Natural killer cell (primary cell): ENCODE measurements around the gene NPY. TPM values are rescaled to one million over a fixed set of nuclear protein-coding genes. Genes with fewer than 3 reads are reported as not detected.

Source experiments
- ATAC-seq, 3 donors: fragments of 150-1000 bp in 2 of 3; fragments of 200-7000 bp in 1 of 3; cut with Tn5 transposase; 1 replicate in 1 of 3; 2 replicates in 2 of 3; pipeline ENCODE4 v1.10.0; 2021; ENCODE audit warnings: mild to moderate bottlenecking in 2 of 3, moderate library complexity in 2 of 3
- DNase-seq, 2 donors: peaks; one replicate each; pipeline versions ENCODE4 v3.0.0 to v3.0.0-alpha.2; 2013 to 2021; ENCODE audit warnings: mixed read lengths in 1 of 2
- H3K27ac ChIP-seq: one replicate; pipeline ENCODE4 v1.5.1; 2013; ENCODE audit warnings: mild to moderate bottlenecking, low read length
- H3K27me3 ChIP-seq: one replicate; pipeline ENCODE4 v1.6.1; 2013; ENCODE audit warnings: low read length; ENCODE audit not compliant: control insufficient read depth, insufficient read depth
- H3K36me3 ChIP-seq: one replicate; pipeline ENCODE4 v1.6.1; 2013; ENCODE audit warnings: low read length; ENCODE audit not compliant: control insufficient read depth, insufficient read depth
- H3K4me1 ChIP-seq: one replicate; pipeline ENCODE4 v1.6.1; 2013; ENCODE audit warnings: low read length; ENCODE audit not compliant: control insufficient read depth, insufficient read depth
- H3K4me3 ChIP-seq: one replicate; pipeline ENCODE4 v1.5.1; 2013; ENCODE audit warnings: low read length
- H3K9me3 ChIP-seq: one replicate; pipeline ENCODE4 v1.6.1; 2013; ENCODE audit warnings: low read length; ENCODE audit not compliant: control insufficient read depth, insufficient read depth
- H3K27ac Mint-ChIP-seq, 2 donors: one replicate each; pipeline ENCODE4 v1.8.0; 2022; ENCODE audit warnings: mild to moderate bottlenecking in 2 of 2, mixed read lengths in 2 of 2, moderate library complexity in 1 of 2
- H3K27me3 Mint-ChIP-seq, 2 donors: one replicate each; pipeline ENCODE4 v1.8.0; 2022; ENCODE audit warnings: low read depth in 2 of 2, mixed read lengths in 2 of 2
- H3K36me3 Mint-ChIP-seq: one replicate; pipeline ENCODE4 v1.8.0; 2022; ENCODE audit warnings: mixed read lengths
- H3K4me1 Mint-ChIP-seq, 2 donors: one replicate each; pipeline ENCODE4 v1.8.0; 2022; ENCODE audit warnings: mixed read lengths in 2 of 2
- H3K4me3 Mint-ChIP-seq: one replicate; pipeline ENCODE4 v1.8.0; 2022; ENCODE audit warnings: mild to moderate bottlenecking, moderate library complexity, mixed read lengths
- H3K9me3 Mint-ChIP-seq, 2 donors: one replicate each; pipeline ENCODE4 v1.8.0; 2022; ENCODE audit warnings: mixed read lengths in 2 of 2
- CTCF ChIP-seq: fragments of 200-600 bp; IDR thresholded peaks from one replicate; pipeline ENCODE4 v1.8.0; 2022; ENCODE audit warnings: antibody characterized with exemption
- WGBS: methylation state at CpG from one replicate; pipeline ENCODE4 v1.1.7; 2013; ENCODE audit warnings: missing lambda C conversion rate; ENCODE audit not compliant: insufficient coverage; 5-methylcytosine and 5-hydroxymethylcytosine counted together
- intact Hi-C: fragments of 100-400 bp; cut with micrococcal nuclease; formaldehyde crosslinking; loops from one replicate; pipeline ENCODE4 v1.14.2; 2022
- total RNA-seq, 4 donors: library from RNA; stranded (reverse); fragments of 120-200 nt in 1 of 4; gene quantifications; one replicate each; pipeline versions ENCODE4 v1.2.3 to v1.2.4, GENCODE V29; 2013 to 2022

Gene NPY
- total RNA-seq, 3 donors from 2014 or later (not counting 1 experiment from before 2014, with no cell fraction given) = not detected

DNA sequence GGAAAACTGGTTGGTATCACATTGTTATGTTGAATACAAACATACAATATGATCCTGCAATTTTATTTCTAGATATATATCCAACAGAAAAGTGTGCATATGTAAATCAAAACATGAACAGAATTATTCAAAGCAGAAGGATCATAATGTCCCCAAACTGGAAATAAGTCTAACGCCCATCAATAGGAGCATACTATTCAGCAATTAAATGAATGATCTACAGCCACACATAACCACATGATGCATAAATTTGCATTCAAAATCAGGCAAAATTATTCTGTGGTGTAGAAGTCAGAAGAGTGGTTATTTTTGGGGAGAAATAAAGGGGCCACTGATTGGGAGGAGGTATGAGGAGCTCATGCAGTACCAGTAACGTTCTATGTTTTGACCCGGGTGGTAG is 28.6 kb downstream of the NPY start:
- Histone ChIP-seq H3K27ac (no peak overlapping the region), H3K36me3 (no peaks in the 10 kb centered on the region), H3K4me3 (no peak overlapping the region), H3K27me3 (no peaks in the 10 kb centered on the region), H3K9me3 (no peaks in the 10 kb centered on the region), H3K4me1 (no peaks in the 10 kb centered on the region)
- no peak for ATAC-seq
- 100% methylated on average over 2 of the region's 3 CpGs for WGBS
- no peak for TF ChIP-seq CTCF
- H3K9me3 Mint-ChIP-seq = no peaks in the 10 kb centered on the region
- no peak overlapping the region for H3K27ac Mint-ChIP-seq
- intact Hi-C loops = no loop called here
- H3K4me3 Mint-ChIP-seq = no peak overlapping the region
- peaks cover 13 to 35% of the 10 kb centered on the region in 2 donors for H3K27me3 Mint-ChIP-seq
- no peaks in the 10 kb centered on the region for H3K4me1 Mint-ChIP-seq
- no peak for DNase-seq
- H3K36me3 Mint-ChIP-seq = no peaks in the 10 kb centered on the region

DNA sequence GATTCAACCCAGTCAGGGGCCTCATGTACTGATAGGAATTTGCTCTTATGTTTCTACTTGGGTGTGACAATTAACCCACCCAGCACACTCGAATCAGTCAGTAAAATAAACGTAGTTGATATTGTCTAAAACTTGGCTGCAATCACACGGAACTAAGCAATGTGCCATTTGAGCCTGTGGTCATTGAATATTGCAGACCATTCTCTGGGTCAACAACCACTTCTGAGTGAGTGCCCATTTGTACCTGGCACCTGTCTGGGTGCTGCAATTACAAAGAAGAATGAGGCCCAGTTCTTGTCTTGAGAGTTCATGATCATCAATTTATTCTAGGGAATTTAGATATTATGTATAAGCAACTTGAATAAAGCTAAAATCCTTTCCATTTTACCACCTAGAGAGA is 29.8 kb downstream of the NPY start:
- H3K9me3 ChIP-seq = no peaks in the 10 kb centered on the region
- no peaks in the 10 kb centered on the region for H3K4me1 ChIP-seq
- H3K4me3 ChIP-seq = no peak overlapping the region
- no peak overlapping the region for H3K27ac ChIP-seq
- H3K4me3 Mint-ChIP-seq = no peak overlapping the region
- TF ChIP-seq CTCF = no peak
- H3K36me3 ChIP-seq = no peaks in the 10 kb centered on the region
- H3K27ac Mint-ChIP-seq = no peak overlapping the region
- WGBS = 78% methylated on average over 3 of the region's 3 CpGs
- no peaks in the 10 kb centered on the region for H3K27me3 ChIP-seq
- no peaks in the 10 kb centered on the region for H3K9me3 Mint-ChIP-seq
- ATAC-seq = no peak
- peaks cover 13 to 38% of the 10 kb centered on the region in 2 donors for H3K27me3 Mint-ChIP-seq
- H3K4me1 Mint-ChIP-seq = no peaks in the 10 kb centered on the region
- no peak for DNase-seq
- intact Hi-C loops = no loop called here
- no peaks in the 10 kb centered on the region for H3K36me3 Mint-ChIP-seq

- Histone ChIP-seq H3K27me3 (no peaks in the 10 kb centered on the region), H3K27ac (no peak overlapping the region), H3K4me1 (no peaks in the 10 kb centered on the region), H3K9me3 (no peaks in the 10 kb centered on the region), H3K4me3 (no peak overlapping the region), H3K36me3 (no peaks in the 10 kb centered on the region)
- no peak overlapping the region for H3K27ac Mint-ChIP-seq
- H3K9me3 Mint-ChIP-seq = no peaks in the 10 kb centered on the region
- ATAC-seq = no peak
- no peaks in the 10 kb centered on the region for H3K4me1 Mint-ChIP-seq
- no peaks in the 10 kb centered on the region for H3K36me3 Mint-ChIP-seq
- 89% methylated on average over 6 of the region's 6 CpGs for WGBS
- H3K27me3 Mint-ChIP-seq = peaks cover 3 to 35% of the 10 kb centered on the region in 2 donors
- H3K4me3 Mint-ChIP-seq = no peak overlapping the region
- no peak for DNase-seq
- no peak for TF ChIP-seq CTCF
- intact Hi-C loops = no loop called here
Observed at GRCh38 chr7:24316340-24316739, 32.4 kb downstream of the NPY start.

DNA sequence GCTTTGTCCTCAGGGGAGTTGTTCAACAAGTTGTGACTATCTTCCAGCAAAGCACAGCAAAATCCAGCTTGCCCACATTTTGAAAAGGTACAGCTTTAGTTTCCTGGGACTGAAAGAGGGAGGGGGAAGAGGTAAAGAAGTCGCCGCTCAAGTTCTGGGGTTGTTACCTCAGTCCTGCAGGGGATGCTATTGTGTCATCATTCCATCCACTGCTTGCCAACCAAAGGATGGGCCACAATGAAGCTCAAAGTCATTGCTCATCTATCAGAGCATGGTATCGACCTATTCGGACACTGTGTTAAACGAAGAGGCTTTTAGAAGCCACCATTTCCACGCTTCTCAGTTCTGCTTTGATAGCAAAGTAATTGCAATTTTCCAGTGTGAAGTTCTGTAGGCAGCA is 34.3 kb downstream of the NPY start:
- Mint-ChIP-seq H3K27me3 (peaks cover 7 to 52% of the 10 kb centered on the region in 2 donors), H3K27ac (no peak overlapping the region), H3K4me3 (no peak overlapping the region), H3K4me1 (no peaks in the 10 kb centered on the region), H3K36me3 (no peaks in the 10 kb centered on the region), H3K9me3 (no peaks in the 10 kb centered on the region)
- TF ChIP-seq CTCF = no peak
- no peaks in the 10 kb centered on the region for H3K36me3 ChIP-seq
- no peak overlapping the region for H3K4me3 ChIP-seq
- no peak overlapping the region for H3K27ac ChIP-seq
- ATAC-seq (no peak), DNase-seq (peak in 1 of 2 donors; percentile 2)
- H3K27me3 ChIP-seq = no peaks in the 10 kb centered on the region
- no peaks in the 10 kb centered on the region for H3K9me3 ChIP-seq
- intact Hi-C loops = no loop called here
- 68% methylated on average over 6 of the region's 6 CpGs for WGBS
- no peaks in the 10 kb centered on the region for H3K4me1 ChIP-seq
